HepG2 (cell line): Measurements from ENCODE around the gene MRPL14. TPM values are rescaled to one million over a fixed set of nuclear protein-coding genes. Genes with fewer than 3 reads are reported as not detected.

ENCODE experiments used
- CBX5 ChIP-seq: sonication (generic); formaldehyde crosslinking; IDR thresholded peaks from 2 replicates; pipeline ENCODE4 v1.4.0; 2020; ENCODE audit warnings: missing genetic modification reagents, borderline replicate concordance
- CCAR2 ChIP-seq: fragments of 200-400 bp; formaldehyde crosslinking; optimal IDR thresholded peaks from 2 replicates; pipeline ENCODE3; 2018; ENCODE audit warnings: low read depth, mild to moderate bottlenecking, low read length, moderate library complexity
- DMAP1 ChIP-seq: IDR thresholded peaks from 2 replicates; pipeline ENCODE4 v1.6.1; 2016
- HHEX ChIP-seq: IDR thresholded peaks from 2 replicates; pipeline ENCODE4 v1.6.1; 2016; ENCODE audit warnings: control low read depth
- JDP2 ChIP-seq: sonication (generic); formaldehyde crosslinking; IDR thresholded peaks from 2 replicates; pipeline ENCODE4 v1.8.1; 2022; ENCODE audit warnings: missing genetic modification reagents, borderline replicate concordance
- NFE2 ChIP-seq: sonication (generic); formaldehyde crosslinking; IDR thresholded peaks from 2 replicates; pipeline ENCODE4 v1.4.0; 2020; ENCODE audit warnings: missing genetic modification reagents
- NFKBIZ ChIP-seq: IDR thresholded peaks from 2 replicates; pipeline ENCODE4 v1.6.1; 2018; ENCODE audit warnings: missing genetic modification reagents, missing compliant biosample characterization
- ONECUT2 ChIP-seq: sonication (generic); formaldehyde crosslinking; IDR thresholded peaks from 2 replicates; pipeline ENCODE4 v1.4.0; 2020; ENCODE audit warnings: missing genetic modification reagents
- RAD51 ChIP-seq: fragments of 450-650 bp; IDR thresholded peaks from 2 replicates; pipeline ENCODE4 v1.6.1; 2016; ENCODE audit warnings: borderline replicate concordance
- SIX1 ChIP-seq: sonication (generic); formaldehyde crosslinking; IDR thresholded peaks from 2 replicates; pipeline ENCODE4 v1.4.0; 2020; ENCODE audit warnings: missing genetic modification reagents, borderline replicate concordance
- SNAPC2 ChIP-seq: sonication (generic); formaldehyde crosslinking; IDR thresholded peaks from 2 replicates; pipeline ENCODE4 v1.8.1; 2022; ENCODE audit warnings: mild to moderate bottlenecking, missing genetic modification reagents
- SNRNP70 ChIP-seq: fragments of 200-400 bp; formaldehyde crosslinking; IDR thresholded peaks from 2 replicates; pipeline ENCODE4 v1.6.1; 2017; ENCODE audit warnings: mild to moderate bottlenecking, low read depth, low read length, moderate library complexity
- SUZ12 ChIP-seq: fragments of 150-350 bp; IDR thresholded peaks from 2 replicates; pipeline ENCODE4 v1.6.1; 2014; ENCODE audit warnings: low read depth, low read length
- TAF1 ChIP-seq: sonication (generic); formaldehyde crosslinking; IDR thresholded peaks from 2 replicates; pipeline ENCODE4 v1.4.0; 2020; ENCODE audit warnings: missing genetic modification reagents
- U2AF2 ChIP-seq: fragments of 200-400 bp; formaldehyde crosslinking; IDR thresholded peaks from 2 replicates; pipeline ENCODE4 v1.6.1; 2017; ENCODE audit warnings: low read depth, mild to moderate bottlenecking, low read length
- ZBTB7A ChIP-seq: sonication (generic); formaldehyde crosslinking; IDR thresholded peaks from 2 replicates; pipeline ENCODE4 v1.8.0; 2022; ENCODE audit warnings: mild to moderate bottlenecking, missing genetic modification reagents
- ZNF577 ChIP-seq: sonication (generic); formaldehyde crosslinking; IDR thresholded peaks from 2 replicates; pipeline ENCODE4 v1.4.0; 2020; ENCODE audit warnings: mild to moderate bottlenecking, low read depth, missing genetic modification reagents, borderline replicate concordance
- ZNF891 ChIP-seq: sonication (generic); formaldehyde crosslinking; IDR thresholded peaks from 2 replicates; pipeline ENCODE4 v1.5.0; 2020; ENCODE audit warnings: mild to moderate bottlenecking, missing genetic modification reagents
- polyA plus RNA-seq, 8 experiments: library from polyadenylated mRNA; depleted of rRNA in 3 of 8; stranded (reverse) in 7 of 8; unstranded in 1 of 8; fragments of >200 nt; fragmentation: Illumina TruSeq in 4 of 8; extraction: Trizol in 4 of 8; gene quantifications; 2 replicates each; pipeline versions ENCODE4 v1.2.1 to v1.2.3, GENCODE V29; 2011 to 2016; ENCODE audit warnings: low read depth in 4 of 8, missing spikeins in 1 of 8, mixed read lengths in 1 of 8; ENCODE audit not compliant: insufficient read depth in 1 of 8
- total RNA-seq, 5 experiments: library from RNA; depleted of rRNA; stranded (reverse); fragments of >200 nt; fragmentation: Illumina TruSeq; extraction: Trizol; gene quantifications; 2 replicates each; pipeline ENCODE4 v1.2.3, GENCODE V29; 2016; ENCODE audit warnings: low read depth in 1 of 5
- TF ChIP-seq, protein P1 (sequence below): sonication (generic); formaldehyde crosslinking; IDR thresholded peaks from 2 replicates; pipeline ENCODE4 v1.5.1; 2020; ENCODE audit warnings: missing genetic modification reagents, mild to moderate bottlenecking, borderline replicate concordance
- TF ChIP-seq, protein P2 (sequence below): IDR thresholded peaks from 2 replicates; pipeline ENCODE4 v1.6.1; 2016; ENCODE audit warnings: control low read depth
- TF ChIP-seq, protein P3 (sequence below): sonication (generic); formaldehyde crosslinking; IDR thresholded peaks from 2 replicates; pipeline ENCODE4 v1.5.0; 2020; ENCODE audit warnings: missing genetic modification reagents

Gene MRPL14
- total and polyA plus RNA-seq, 2 of the 13 experiments (the other 11 are each of a cell fraction or from before 2014, with no cell fraction given) = 157 to 178 TPM

DNA sequence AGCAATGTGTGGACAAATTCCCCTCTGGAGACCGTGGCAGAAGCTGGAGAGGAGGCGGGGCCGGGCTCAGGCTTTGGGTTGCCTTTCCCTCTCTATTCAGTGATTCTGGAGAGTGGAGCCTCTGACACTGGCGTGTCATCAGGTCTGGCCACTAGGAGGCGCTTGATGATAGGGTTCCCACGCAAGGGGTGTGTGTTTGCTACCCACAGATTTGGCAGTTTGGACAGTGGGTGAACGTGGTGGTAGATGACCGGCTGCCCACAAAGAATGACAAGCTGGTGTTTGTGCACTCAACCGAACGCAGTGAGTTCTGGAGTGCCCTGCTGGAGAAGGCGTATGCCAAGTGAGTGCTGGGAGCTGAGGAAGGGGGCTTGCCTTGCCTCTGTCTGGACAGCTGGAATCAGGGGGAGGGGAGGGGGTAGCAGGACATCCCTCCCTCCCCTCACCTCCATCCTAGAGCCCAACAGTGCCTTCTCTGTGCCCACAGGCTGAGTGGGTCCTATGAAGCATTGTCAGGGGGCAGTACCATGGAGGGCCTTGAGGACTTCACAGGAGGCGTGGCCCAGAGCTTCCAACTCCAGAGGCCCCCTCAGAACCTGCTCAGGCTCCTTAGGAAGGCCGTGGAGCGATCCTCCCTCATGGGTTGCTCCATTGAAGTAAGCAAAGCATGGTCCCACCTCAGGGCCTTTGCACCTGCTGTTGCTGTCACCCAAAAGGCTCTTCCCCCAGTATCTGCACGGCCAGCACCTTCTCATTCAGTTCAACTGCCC is 45.7 kb upstream of the MRPL14 start (continued):
- no peak for TF ChIP-seq ZNF577 (CRISPR knock-in tag)
- TF ChIP-seq, protein P1, sequence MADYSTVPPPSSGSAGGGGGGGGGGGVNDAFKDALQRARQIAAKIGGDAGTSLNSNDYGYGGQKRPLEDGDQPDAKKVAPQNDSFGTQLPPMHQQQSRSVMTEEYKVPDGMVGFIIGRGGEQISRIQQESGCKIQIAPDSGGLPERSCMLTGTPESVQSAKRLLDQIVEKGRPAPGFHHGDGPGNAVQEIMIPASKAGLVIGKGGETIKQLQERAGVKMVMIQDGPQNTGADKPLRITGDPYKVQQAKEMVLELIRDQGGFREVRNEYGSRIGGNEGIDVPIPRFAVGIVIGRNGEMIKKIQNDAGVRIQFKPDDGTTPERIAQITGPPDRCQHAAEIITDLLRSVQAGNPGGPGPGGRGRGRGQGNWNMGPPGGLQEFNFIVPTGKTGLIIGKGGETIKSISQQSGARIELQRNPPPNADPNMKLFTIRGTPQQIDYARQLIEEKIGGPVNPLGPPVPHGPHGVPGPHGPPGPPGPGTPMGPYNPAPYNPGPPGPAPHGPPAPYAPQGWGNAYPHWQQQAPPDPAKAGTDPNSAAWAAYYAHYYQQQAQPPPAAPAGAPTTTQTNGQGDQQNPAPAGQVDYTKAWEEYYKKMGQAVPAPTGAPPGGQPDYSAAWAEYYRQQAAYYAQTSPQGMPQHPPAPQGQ = no peak
- TF ChIP-seq HHEX (CRISPR knock-in tag) = 0 out of 2 replicates have a peak, but pooled peaks have one; percentile 21
- no peak for TF ChIP-seq NFE2 (CRISPR knock-in tag)
- TF ChIP-seq SNAPC2 = no peak; the same call in 1 of the 2 replicates
- no peak for TF ChIP-seq TAF1 (CRISPR knock-in tag)
- no peak for TF ChIP-seq SUZ12
- no peak for TF ChIP-seq SNRNP70
- TF ChIP-seq ONECUT2 (CRISPR knock-in tag) = no peak
- TF ChIP-seq NFKBIZ (CRISPR knock-in tag) = no peak
- no peak for TF ChIP-seq RAD51
- TF ChIP-seq ZBTB7A (CRISPR knock-in tag) = no peak
- TF ChIP-seq, protein P2, sequence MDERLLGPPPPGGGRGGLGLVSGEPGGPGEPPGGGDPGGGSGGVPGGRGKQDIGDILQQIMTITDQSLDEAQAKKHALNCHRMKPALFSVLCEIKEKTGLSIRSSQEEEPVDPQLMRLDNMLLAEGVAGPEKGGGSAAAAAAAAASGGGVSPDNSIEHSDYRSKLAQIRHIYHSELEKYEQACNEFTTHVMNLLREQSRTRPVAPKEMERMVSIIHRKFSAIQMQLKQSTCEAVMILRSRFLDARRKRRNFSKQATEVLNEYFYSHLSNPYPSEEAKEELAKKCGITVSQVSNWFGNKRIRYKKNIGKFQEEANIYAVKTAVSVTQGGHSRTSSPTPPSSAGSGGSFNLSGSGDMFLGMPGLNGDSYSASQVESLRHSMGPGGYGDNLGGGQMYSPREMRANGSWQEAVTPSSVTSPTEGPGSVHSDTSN (CRISPR knock-in tag) = no peak
- no peak; the same call in 1 of the 2 replicates for TF ChIP-seq CBX5
- no peak for TF ChIP-seq ZNF891 (CRISPR knock-in tag)
- no peak for TF ChIP-seq U2AF2
- TF ChIP-seq, protein P3, sequence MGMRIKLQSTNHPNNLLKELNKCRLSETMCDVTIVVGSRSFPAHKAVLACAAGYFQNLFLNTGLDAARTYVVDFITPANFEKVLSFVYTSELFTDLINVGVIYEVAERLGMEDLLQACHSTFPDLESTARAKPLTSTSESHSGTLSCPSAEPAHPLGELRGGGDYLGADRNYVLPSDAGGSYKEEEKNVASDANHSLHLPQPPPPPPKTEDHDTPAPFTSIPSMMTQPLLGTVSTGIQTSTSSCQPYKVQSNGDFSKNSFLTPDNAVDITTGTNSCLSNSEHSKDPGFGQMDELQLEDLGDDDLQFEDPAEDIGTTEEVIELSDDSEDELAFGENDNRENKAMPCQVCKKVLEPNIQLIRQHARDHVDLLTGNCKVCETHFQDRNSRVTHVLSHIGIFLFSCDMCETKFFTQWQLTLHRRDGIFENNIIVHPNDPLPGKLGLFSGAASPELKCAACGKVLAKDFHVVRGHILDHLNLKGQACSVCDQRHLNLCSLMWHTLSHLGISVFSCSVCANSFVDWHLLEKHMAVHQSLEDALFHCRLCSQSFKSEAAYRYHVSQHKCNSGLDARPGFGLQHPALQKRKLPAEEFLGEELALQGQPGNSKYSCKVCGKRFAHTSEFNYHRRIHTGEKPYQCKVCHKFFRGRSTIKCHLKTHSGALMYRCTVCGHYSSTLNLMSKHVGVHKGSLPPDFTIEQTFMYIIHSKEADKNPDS (CRISPR knock-in tag) = no peak
- TF ChIP-seq DMAP1 (CRISPR knock-in tag) = no peak
- no peak for TF ChIP-seq JDP2
- TF ChIP-seq CCAR2 = no peak
- no peak for TF ChIP-seq SIX1
